ENCODE results near the gene ADGRL2. TPM values are rescaled to one million over a fixed set of nuclear protein-coding genes. Genes with fewer than 3 reads are reported as not detected.

The ADGRL2 gene
- polyA plus RNA-seq, 3 donors: not detected

DNA sequence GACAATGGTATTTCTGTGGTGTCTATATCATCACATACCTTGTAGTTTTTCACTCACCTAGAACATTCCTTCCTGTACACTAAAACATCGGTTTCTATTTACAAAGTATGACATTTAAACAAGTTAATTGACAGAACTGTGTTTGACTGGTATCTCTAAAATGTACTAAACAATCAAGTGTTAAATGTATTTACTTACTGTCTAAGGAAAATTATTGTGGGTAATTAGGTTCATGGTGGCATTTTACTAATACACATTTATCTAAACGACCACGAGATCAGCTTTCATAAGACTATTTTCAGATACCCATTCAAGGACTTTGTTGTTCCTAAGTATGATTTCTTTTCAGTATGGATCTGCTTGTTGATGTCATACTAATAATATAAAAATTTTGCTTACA is 115.2 kb downstream of the ADGRL2 start:
- H2AFZ ChIP-seq (ENCODE audit: insufficient read depth, low read depth, low read length, poor library complexity, severe bottlenecking): no peak overlapping the region
- no peaks in the 10 kb centered on the region for H3K4me1 ChIP-seq (ENCODE audit: control insufficient read depth in 1 of 2, insufficient read depth in 2 of 2, low read length in 2 of 2)
- TF ChIP-seq CTCF (IDR thresholded peaks at IDR 0.05): no peak
- Mint-ChIP-seq H3K36me3 (no peaks in the 10 kb centered on the region), H3K4me1 (no peaks in the 10 kb centered on the region), H3K27ac (no peak overlapping the region), H3K4me3 (no peak overlapping the region), H3K9me3 (peaks cover 0 to 2% (median 0%) of the 10 kb centered on the region in 7 donors), H3K27me3 (ENCODE audit: low read depth in 3 of 3) (no peaks in the 10 kb centered on the region)
- H3K27ac ChIP-seq (ENCODE audit: low read depth in 1 of 2, low read length in 2 of 2): no peak overlapping the region
- no CpG with 5 or more reads among the region's 3 CpGs for WGBS (ENCODE audit: insufficient coverage)
- H3K4me3 ChIP-seq (replicated peaks in 1 of 3; ENCODE audit: low read depth in 2 of 3, low read length in 3 of 3): no peak overlapping the region
- no peaks in the 10 kb centered on the region for H3K79me2 ChIP-seq (ENCODE audit: insufficient read depth, low read length)
- intact Hi-C loops (cut with micrococcal nuclease): no loop called here
- H3K36me3 ChIP-seq (replicated peaks in 1 of 2; ENCODE audit: control insufficient read depth in 1 of 2, insufficient read depth in 2 of 2, low read length in 2 of 2): no peaks in the 10 kb centered on the region
- no peaks in the 10 kb centered on the region for H3K9me3 ChIP-seq (replicated peaks in 1 of 2; ENCODE audit: control insufficient read depth in 1 of 2, insufficient read depth in 1 of 2, low read length in 2 of 2)
- no peak overlapping the region for H3K4me2 ChIP-seq (replicated peaks; ENCODE audit: extremely low read depth, low read length, poor library complexity, severe bottlenecking)
- H3K27me3 ChIP-seq (ENCODE audit: control insufficient read depth in 2 of 2, insufficient read depth in 2 of 2, low read length in 2 of 2): no peaks in the 10 kb centered on the region
- no peaks in the 10 kb centered on the region for H4K20me1 ChIP-seq (ENCODE audit: insufficient read depth, low read length)
- DNase-seq: no peak
- H3K9ac ChIP-seq (ENCODE audit: insufficient read depth, low read length, poor library complexity, severe bottlenecking): no peak overlapping the region

GRCh38 chr1:81920245-81920740 is 119.6 kb downstream of the ADGRL2 start:
- Histone ChIP-seq H4K20me1 (ENCODE audit: insufficient read depth, low read length) (no peaks in the 10 kb centered on the region), H3K4me1 (ENCODE audit: control insufficient read depth in 1 of 2, insufficient read depth in 2 of 2, low read length in 2 of 2) (no peaks in the 10 kb centered on the region), H2AFZ (ENCODE audit: insufficient read depth, low read depth, low read length, poor library complexity, severe bottlenecking) (no peak overlapping the region), H3K4me3 (replicated peaks in 1 of 3; ENCODE audit: low read depth in 2 of 3, low read length in 3 of 3) (no peak overlapping the region), H3K27me3 (ENCODE audit: control insufficient read depth in 2 of 2, insufficient read depth in 2 of 2, low read length in 2 of 2) (no peaks in the 10 kb centered on the region), H3K9me3 (replicated peaks in 1 of 2; ENCODE audit: control insufficient read depth in 1 of 2, insufficient read depth in 1 of 2, low read length in 2 of 2) (no peaks in the 10 kb centered on the region), H3K79me2 (ENCODE audit: insufficient read depth, low read length) (no peaks in the 10 kb centered on the region), H3K27ac (ENCODE audit: low read depth in 1 of 2, low read length in 2 of 2) (no peak overlapping the region), H3K36me3 (replicated peaks in 1 of 2; ENCODE audit: control insufficient read depth in 1 of 2, insufficient read depth in 2 of 2, low read length in 2 of 2) (no peaks in the 10 kb centered on the region), H3K4me2 (replicated peaks; ENCODE audit: extremely low read depth, low read length, poor library complexity, severe bottlenecking) (no peak overlapping the region), H3K9ac (ENCODE audit: insufficient read depth, low read length, poor library complexity, severe bottlenecking) (no peak overlapping the region)
- Mint-ChIP-seq H3K4me1 (no peaks in the 10 kb centered on the region), H3K27me3 (ENCODE audit: low read depth in 3 of 3) (no peaks in the 10 kb centered on the region), H3K27ac (no peak overlapping the region), H3K36me3 (no peaks in the 10 kb centered on the region), H3K9me3 (peaks cover 0 to 2% (median 0%) of the 10 kb centered on the region in 7 donors), H3K4me3 (no peak overlapping the region)
- 90% methylated on average over 3 of the region's 6 CpGs for WGBS (ENCODE audit: insufficient coverage)
- no peak for DNase-seq
- TF ChIP-seq CTCF (IDR thresholded peaks at IDR 0.05): no peak
- intact Hi-C loops (cut with micrococcal nuclease): no loop called here

Data from CD14-positive monocyte (primary cell).